PC-3 (cell line): ENCODE data around the gene AGBL1. TPM values are rescaled to one million over a fixed set of nuclear protein-coding genes. Genes with fewer than 3 reads are reported as not detected.

ENCODE experiments used
- ATAC-seq: fragments of 200-7000 bp; cut with Tn5 transposase; 2 replicates; pipeline ENCODE4 v1.9.1; 2020; ENCODE audit warnings: mild to moderate bottlenecking, moderate library complexity
- BruUV-seq: library from RNA; stranded (reverse); fragments of 400-500 nt; replicated peaks from 2 replicates; lab custom pipeline; 2021; lab: Mats Ljungman, UMichigan
- CTCF ChIA-PET: fragments of 300-600 bp; sonication (Branson Sonifier 250); formaldehyde crosslinking; loops from one replicate; lab custom pipeline; 2022; ENCODE audit warnings: antibody characterized with exemption; lab: Charles Lee
- POLR2A ChIA-PET: fragments of 300-600 bp; sonication (Branson Sonifier 250); formaldehyde crosslinking; loops from one replicate; lab custom pipeline; 2022; ENCODE audit warnings: antibody characterized with exemption; ENCODE audit not compliant: unreplicated experiment; lab: Charles Lee
- DNase-seq: peaks from one replicate; pipeline ENCODE4 v3.0.0-alpha.2; 2015
- H2AFZ ChIP-seq: fragments of 300-600 bp; sonication (generic); 2 replicates; pipeline ENCODE4 v1.6.0; 2016; ENCODE audit warnings: antibody characterized with exemption, low read length
- H3F3A ChIP-seq: fragments of 300-600 bp; sonication (generic); one replicate; pipeline ENCODE4 v1.6.0; 2017; ENCODE audit warnings: antibody characterized with exemption, low read length, control low read depth, mild to moderate bottlenecking; ENCODE audit not compliant: unreplicated experiment
- H3K27ac ChIP-seq: fragments of 300-600 bp; sonication (generic); 2 replicates; pipeline ENCODE4 v1.5.1; 2016; ENCODE audit warnings: mild to moderate bottlenecking, low read length
- H3K27me3 ChIP-seq: fragments of 300-600 bp; sonication (generic); 2 replicates; pipeline ENCODE4 v1.6.1; 2016; ENCODE audit warnings: low read length, mixed read lengths
- H3K36me3 ChIP-seq: fragments of 300-600 bp; sonication (generic); 2 replicates; pipeline ENCODE4 v1.6.1; 2016; ENCODE audit warnings: low read depth, mixed run types, low read length, mixed read lengths
- H3K4me1 ChIP-seq: fragments of 300-600 bp; sonication (generic); 2 replicates; pipeline ENCODE4 v1.5.1; 2016; ENCODE audit warnings: low read length; ENCODE audit not compliant: insufficient read depth
- H3K4me2 ChIP-seq: fragments of 300-600 bp; sonication (generic); 2 replicates; pipeline ENCODE4 v1.6.0; 2016; ENCODE audit warnings: low read length
- H3K4me3 ChIP-seq: fragments of 300-600 bp; sonication (generic); 2 replicates; pipeline ENCODE4 v1.5.1; 2016; ENCODE audit warnings: mild to moderate bottlenecking, low read length, mixed read lengths
- H3K79me2 ChIP-seq: fragments of 300-600 bp; sonication (generic); 2 replicates; pipeline ENCODE4 v1.6.1; 2017; ENCODE audit warnings: low read length, mixed read lengths
- H3K9ac ChIP-seq: fragments of 300-600 bp; sonication (generic); 2 replicates; pipeline ENCODE4 v1.6.0; 2016; ENCODE audit warnings: mild to moderate bottlenecking, low read length
- H3K9me2 ChIP-seq: fragments of 300-600 bp; sonication (generic); replicated peaks from 2 replicates; pipeline ENCODE4 v1.6.1; 2016; ENCODE audit warnings: mixed run types, low read length, mixed read lengths
- H3K9me3 ChIP-seq: fragments of 300-600 bp; sonication (generic); 2 replicates; pipeline ENCODE4 v1.6.1; 2016; ENCODE audit warnings: low read length, mixed read lengths
- H4K20me1 ChIP-seq: fragments of 300-600 bp; sonication (generic); 2 replicates; pipeline ENCODE4 v1.6.1; 2016; ENCODE audit warnings: low read length, mixed read lengths
- EZH2 ChIP-seq: fragments of 300-600 bp; sonication (generic); IDR thresholded peaks from one replicate; pipeline ENCODE4 v1.6.1; 2017; ENCODE audit warnings: antibody characterized with exemption, mild to moderate bottlenecking, low read length; ENCODE audit not compliant: unreplicated experiment
- EZH2phosphoT487 ChIP-seq: fragments of 300-600 bp; sonication (generic); IDR thresholded peaks from 2 replicates; pipeline ENCODE4 v1.6.1; 2018; ENCODE audit warnings: mild to moderate bottlenecking, antibody characterized with exemption, low read length, borderline replicate concordance
- intact Hi-C: fragments of 100-400 bp; cut with micrococcal nuclease; formaldehyde crosslinking; loops from 2 replicates; pipeline ENCODE4 v1.9.0; 2023
- total RNA-seq: library from RNA; depleted of rRNA; stranded (reverse); fragments of >200 nt; gene quantifications from 2 replicates; pipeline ENCODE4 v1.2.3, GENCODE V29; 2014
- TF ChIP-seq, protein P1 (sequence below): fragments of 300-600 bp; sonication (generic); conservative IDR thresholded peaks from 2 replicates; pipeline ENCODE4 v1.5.1; 2017; ENCODE audit warnings: antibody characterized with exemption, low read depth, mild to moderate bottlenecking, low read length

AGBL1 gene
- total RNA-seq, 1 experiment from 2014 or later, result not detected

DNA sequence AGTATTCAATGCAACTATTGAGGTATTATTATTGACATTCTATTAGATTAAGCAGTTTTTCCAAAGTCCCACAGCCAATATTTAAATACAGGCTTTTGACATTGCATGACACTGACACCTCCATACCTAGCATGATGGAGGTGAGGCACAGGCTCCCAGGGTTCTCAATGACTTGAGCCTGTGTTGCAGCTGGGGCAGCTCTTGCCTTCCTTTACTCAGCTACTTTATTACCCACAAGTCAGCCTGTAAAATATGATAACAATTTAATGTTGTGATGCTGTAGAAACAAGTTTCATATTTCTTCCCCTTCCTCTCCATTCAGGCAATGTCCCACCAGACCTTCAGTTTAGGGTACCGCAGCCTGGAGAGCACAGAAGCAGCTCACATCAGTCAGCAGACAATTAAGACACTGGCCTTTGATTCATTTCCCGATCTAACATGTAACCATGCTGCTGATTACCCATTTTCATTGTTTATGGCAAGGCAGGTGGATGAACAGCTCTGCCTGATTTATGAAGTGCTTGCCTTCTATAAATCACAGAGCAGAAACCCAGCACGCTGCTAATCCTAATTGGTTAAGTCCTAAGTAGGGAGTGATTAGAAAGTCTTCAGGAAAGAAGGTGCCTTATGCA lies 826.1 kb downstream of the AGBL1 start:
- no peak overlapping the region for H3K27ac ChIP-seq
- H3K27me3 ChIP-seq, result no peaks in the 10 kb centered on the region
- no peak overlapping the region for H3K4me3 ChIP-seq
- POLR2A ChIA-PET, result no interaction called here
- TF ChIP-seq EZH2 (no peak), EZH2phosphoT487 (no peak)
- TF ChIP-seq, protein P1, sequence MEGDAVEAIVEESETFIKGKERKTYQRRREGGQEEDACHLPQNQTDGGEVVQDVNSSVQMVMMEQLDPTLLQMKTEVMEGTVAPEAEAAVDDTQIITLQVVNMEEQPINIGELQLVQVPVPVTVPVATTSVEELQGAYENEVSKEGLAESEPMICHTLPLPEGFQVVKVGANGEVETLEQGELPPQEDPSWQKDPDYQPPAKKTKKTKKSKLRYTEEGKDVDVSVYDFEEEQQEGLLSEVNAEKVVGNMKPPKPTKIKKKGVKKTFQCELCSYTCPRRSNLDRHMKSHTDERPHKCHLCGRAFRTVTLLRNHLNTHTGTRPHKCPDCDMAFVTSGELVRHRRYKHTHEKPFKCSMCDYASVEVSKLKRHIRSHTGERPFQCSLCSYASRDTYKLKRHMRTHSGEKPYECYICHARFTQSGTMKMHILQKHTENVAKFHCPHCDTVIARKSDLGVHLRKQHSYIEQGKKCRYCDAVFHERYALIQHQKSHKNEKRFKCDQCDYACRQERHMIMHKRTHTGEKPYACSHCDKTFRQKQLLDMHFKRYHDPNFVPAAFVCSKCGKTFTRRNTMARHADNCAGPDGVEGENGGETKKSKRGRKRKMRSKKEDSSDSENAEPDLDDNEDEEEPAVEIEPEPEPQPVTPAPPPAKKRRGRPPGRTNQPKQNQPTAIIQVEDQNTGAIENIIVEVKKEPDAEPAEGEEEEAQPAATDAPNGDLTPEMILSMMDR, result no peak
- H3F3A ChIP-seq, result no peaks in the 10 kb centered on the region
- H2AFZ ChIP-seq, result no peak overlapping the region
- no peaks in the 10 kb centered on the region for H3K79me2 ChIP-seq
- ATAC-seq (no peak), DNase-seq (no peak)
- no peak overlapping the region for H3K9ac ChIP-seq
- intact Hi-C loops, result no loop called here
- H3K4me1 ChIP-seq, result no peaks in the 10 kb centered on the region
- H3K4me2 ChIP-seq, result no peak overlapping the region
- H3K9me2 ChIP-seq, result no peaks in the 10 kb centered on the region
- CTCF ChIA-PET, result no interaction called here
- no peaks in the 10 kb centered on the region for H3K36me3 ChIP-seq
- H4K20me1 ChIP-seq, result no peaks in the 10 kb centered on the region
- BruUV-seq, result no TSS peak
- no peaks in the 10 kb centered on the region for H3K9me3 ChIP-seq

DNA sequence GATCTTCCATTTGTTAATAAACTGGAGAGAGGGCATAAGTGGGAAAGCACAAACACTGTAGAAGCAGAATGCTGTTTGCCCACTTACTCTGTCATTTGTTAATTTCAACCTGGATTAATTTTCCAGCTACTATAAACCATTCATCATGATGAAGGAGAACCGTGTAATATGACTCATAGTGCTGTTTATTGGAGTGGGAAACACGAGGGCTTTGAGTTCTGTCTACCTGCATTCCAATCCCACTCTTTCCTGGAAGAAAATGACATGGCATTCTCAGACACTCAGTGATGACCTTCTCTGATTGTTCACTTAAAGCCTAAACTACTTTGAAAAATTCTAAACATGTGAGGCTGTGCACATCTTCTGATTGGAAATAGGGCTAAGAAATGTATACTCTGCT lies 826.7 kb downstream of the AGBL1 start:
- Histone ChIP-seq H3K9ac (no peak overlapping the region), H3K4me3 (no peak overlapping the region), H3K9me2 (no peaks in the 10 kb centered on the region), H3F3A (no peaks in the 10 kb centered on the region), H3K79me2 (no peaks in the 10 kb centered on the region), H3K4me1 (no peaks in the 10 kb centered on the region), H3K4me2 (no peak overlapping the region), H2AFZ (no peak overlapping the region), H3K27ac (no peak overlapping the region), H3K36me3 (no peaks in the 10 kb centered on the region), H3K27me3 (no peaks in the 10 kb centered on the region), H3K9me3 (no peaks in the 10 kb centered on the region), H4K20me1 (no peaks in the 10 kb centered on the region)
- intact Hi-C loops, result no loop called here
- ATAC-seq (no peak), DNase-seq (no peak)
- BruUV-seq, result no TSS peak
- ChIA-PET POLR2A (no interaction called here), CTCF (no interaction called here)
- TF ChIP-seq EZH2phosphoT487, result no peak
- TF ChIP-seq, protein P1, result no peak

DNA sequence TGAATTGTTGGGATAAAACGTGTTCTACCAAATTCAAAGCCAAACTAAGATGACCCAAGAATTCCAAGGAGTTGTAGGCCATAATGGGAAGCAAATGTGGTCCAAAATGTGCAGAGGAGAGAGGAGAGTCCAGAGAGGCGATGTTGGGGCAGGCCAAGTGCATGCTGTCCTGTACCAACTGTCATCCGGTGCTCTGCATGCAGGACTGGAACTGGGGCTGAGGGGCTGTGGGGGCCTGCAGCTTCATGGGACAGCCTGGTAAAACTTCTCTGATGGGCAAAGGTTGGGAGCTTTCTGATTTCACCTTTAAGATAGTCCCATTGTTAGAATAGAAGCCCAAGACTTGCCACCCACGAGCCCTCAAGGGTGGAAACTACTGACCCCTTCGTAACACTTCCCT lies 831.4 kb downstream of the AGBL1 start:
- POLR2A ChIA-PET, result no interaction called here
- H2AFZ ChIP-seq, result no peak overlapping the region
- H3K4me2 ChIP-seq, result no peak overlapping the region
- intact Hi-C loops, result no loop called here
- no peak for ATAC-seq
- H3K27me3 ChIP-seq, result no peaks in the 10 kb centered on the region
- no peaks in the 10 kb centered on the region for H3F3A ChIP-seq
- DNase-seq, result no peak
- no peaks in the 10 kb centered on the region for H3K9me2 ChIP-seq
- H3K36me3 ChIP-seq, result no peaks in the 10 kb centered on the region
- H3K9ac ChIP-seq, result no peak overlapping the region
- no peaks in the 10 kb centered on the region for H3K9me3 ChIP-seq
- H3K79me2 ChIP-seq, result no peaks in the 10 kb centered on the region
- H4K20me1 ChIP-seq, result no peaks in the 10 kb centered on the region
- H3K4me3 ChIP-seq, result no peak overlapping the region
- CTCF ChIA-PET, result no interaction called here
- BruUV-seq, result no TSS peak
- TF ChIP-seq EZH2 (no peak), EZH2phosphoT487 (no peak)
- TF ChIP-seq, protein P1, result no peak
- H3K4me1 ChIP-seq, result no peaks in the 10 kb centered on the region
- no peak overlapping the region for H3K27ac ChIP-seq
